ENCODE measurements around the gene TSPAN1.

GRCh38 chr1:46131712-46132528 lies 43.0 kb upstream of the TSPAN1 start:
- TF ChIP-seq POLR2AphosphoS5 (IDR thresholded peaks at IDR 0.05; ENCODE audit: low read depth, low read length): no peak
- no peak for TF ChIP-seq CTCF (IDR thresholded peaks at IDR 0.05)
- TF ChIP-seq REST (IDR thresholded peaks at IDR 0.05; ENCODE audit: insufficient read depth in 1 of 2, low read depth in 2 of 2, low read length in 1 of 2): 0 out of 4 replicates have a peak, but pooled peaks of 1 of the 2 experiments have one; percentile 39
- TF ChIP-seq TCF7L2 (IDR thresholded peaks at IDR 0.05; ENCODE audit: low read depth, low read length): no peak; the same call in 1 of the 2 replicates
